ENCODE measurements around the gene CA5A.
A peak's percentile ranks its signal among the peaks of the same experiment; 100 is the strongest.
"Not testable (repeated sequence)": the region's sequence is repeated elsewhere in the genome, so short reads cannot be mapped to it uniquely, and the experiment has no call there.

CA5A gene

GRCh38 chr16:87945351-87946042, 9.2 kb upstream of the CA5A start:
- peak; percentile 56 for ATAC-seq
- Mint-ChIP-seq H3K27ac (no peak overlapping the region), H3K4me3 (no peak overlapping the region), H3K36me3 (peaks cover 3% of the 10 kb centered on the region), H3K4me1 (peaks cover 6% of the 10 kb centered on the region), H3K9me3 (no peaks in the 10 kb centered on the region)
- no peak for DNase-seq (ENCODE audit: low spot score in 2 of 2)

GRCh38 chr16:87942680-87943079, 6.4 kb upstream of the CA5A start:
- H3K4me3 Mint-ChIP-seq = no peak overlapping the region

GRCh38 chr16:87939562-87940423, 3.5 kb upstream of the CA5A start:
- DNase-seq (ENCODE audit: low spot score in 2 of 2) (no peak), ATAC-seq (no peak)
- Mint-ChIP-seq H3K36me3 (no peaks in the 10 kb centered on the region), H3K27ac (no peak overlapping the region), H3K9me3 (peaks cover 4% of the 10 kb centered on the region), H3K4me3 (no peak overlapping the region), H3K4me1 (peaks cover 6% of the 10 kb centered on the region)

More at GRCh38 chr16:87942680-87943079, 6.4 kb upstream of the CA5A start:
- Mint-ChIP-seq H3K4me1 (peaks cover 7% of the 10 kb centered on the region), H3K36me3 (no peaks in the 10 kb centered on the region), H3K27ac (no peak overlapping the region), H3K9me3 (peaks cover 4% of the 10 kb centered on the region)
- ATAC-seq = no peak
- DNase-seq (ENCODE audit: low spot score in 2 of 2) = no peak

- no peak overlapping the region for H3K27ac Mint-ChIP-seq
- H3K4me1 Mint-ChIP-seq = peaks cover 6% of the 10 kb centered on the region
- ATAC-seq (peak; percentile 65), DNase-seq (ENCODE audit: low spot score in 2 of 2) (no peak)
- H3K9me3 Mint-ChIP-seq = peaks cover 4% of the 10 kb centered on the region
- no peak overlapping the region for H3K4me3 Mint-ChIP-seq
- H3K36me3 Mint-ChIP-seq = no peaks in the 10 kb centered on the region
These were observed 2.2 kb upstream of the CA5A start for GRCh38 chr16:87938412-87938949.

- not testable (repeated sequence) for ATAC-seq; H3K4me1 Mint-ChIP-seq; H3K36me3 Mint-ChIP-seq; H3K27ac Mint-ChIP-seq; DNase-seq (ENCODE audit: low spot score in 2 of 2); H3K4me3 Mint-ChIP-seq; H3K9me3 Mint-ChIP-seq
These were observed 858 bp upstream of the CA5A start for GRCh38 chr16:87937231-87937542.

- DNase-seq (ENCODE audit: low spot score in 2 of 2); H3K27ac Mint-ChIP-seq; H3K4me1 Mint-ChIP-seq; H3K9me3 Mint-ChIP-seq; H3K36me3 Mint-ChIP-seq; ATAC-seq; H3K4me3 Mint-ChIP-seq: not testable (repeated sequence)
These were observed 334 bp downstream of the CA5A start for GRCh38 chr16:87936016-87936374.

GRCh38 chr16:87934752-87935425, 1.4 kb downstream of the CA5A start:
- not testable (repeated sequence) for ATAC-seq, H3K27ac Mint-ChIP-seq

GRCh38 chr16:87933140-87933495, 3.2 kb downstream of the CA5A start:
- ATAC-seq = no peak
- Mint-ChIP-seq H3K4me1 (no peaks in the 10 kb centered on the region), H3K27ac (no peak overlapping the region), H3K36me3 (no peaks in the 10 kb centered on the region), H3K4me3 (no peak overlapping the region), H3K9me3 (no peaks in the 10 kb centered on the region)
- DNase-seq (ENCODE audit: low spot score in 2 of 2) = no peak

More at GRCh38 chr16:87934752-87935425, 1.4 kb downstream of the CA5A start:
- H3K4me1 Mint-ChIP-seq; H3K4me3 Mint-ChIP-seq; DNase-seq (ENCODE audit: low spot score in 2 of 2); H3K9me3 Mint-ChIP-seq; H3K36me3 Mint-ChIP-seq: not testable (repeated sequence)

GRCh38 chr16:87932475-87933139, 3.7 kb downstream of the CA5A start:
- H3K27ac Mint-ChIP-seq; H3K4me1 Mint-ChIP-seq; H3K9me3 Mint-ChIP-seq; H3K4me3 Mint-ChIP-seq; H3K36me3 Mint-ChIP-seq; DNase-seq (ENCODE audit: low spot score in 2 of 2); ATAC-seq: not testable (repeated sequence)

- no peak overlapping the region for H3K4me3 Mint-ChIP-seq
- DNase-seq (ENCODE audit: low spot score in 2 of 2) = no peak
- no peaks in the 10 kb centered on the region for H3K36me3 Mint-ChIP-seq
- H3K9me3 Mint-ChIP-seq = no peaks in the 10 kb centered on the region
- peak; percentile 70 for ATAC-seq
- peaks cover 5% of the 10 kb centered on the region for H3K4me1 Mint-ChIP-seq
- no peak overlapping the region for H3K27ac Mint-ChIP-seq
These were observed 4.8 kb downstream of the CA5A start for GRCh38 chr16:87931504-87931903.

GRCh38 chr16:87930456-87930855, 5.9 kb downstream of the CA5A start:
- ATAC-seq (peak; percentile 48), DNase-seq (ENCODE audit: low spot score in 2 of 2) (no peak)
- H3K36me3 Mint-ChIP-seq = no peaks in the 10 kb centered on the region
- H3K4me3 Mint-ChIP-seq = no peak overlapping the region
- no peak overlapping the region for H3K27ac Mint-ChIP-seq
- no peaks in the 10 kb centered on the region for H3K9me3 Mint-ChIP-seq
- peaks cover 10% of the 10 kb centered on the region for H3K4me1 Mint-ChIP-seq

GRCh38 chr16:87929986-87930385, 6.3 kb downstream of the CA5A start:
- Mint-ChIP-seq H3K36me3 (no peaks in the 10 kb centered on the region), H3K4me3 (no peak overlapping the region), H3K4me1 (peaks cover 10% of the 10 kb centered on the region), H3K27ac (no peak overlapping the region), H3K9me3 (no peaks in the 10 kb centered on the region)
- ATAC-seq (no peak), DNase-seq (ENCODE audit: low spot score in 2 of 2) (no peak)

- H3K4me1 Mint-ChIP-seq = peaks cover 10% of the 10 kb centered on the region
- ATAC-seq = no peak
- no peaks in the 10 kb centered on the region for H3K9me3 Mint-ChIP-seq
- DNase-seq (ENCODE audit: low spot score in 2 of 2) = no peak
- no peak overlapping the region for H3K27ac Mint-ChIP-seq
- H3K4me3 Mint-ChIP-seq = no peak overlapping the region
- H3K36me3 Mint-ChIP-seq = no peaks in the 10 kb centered on the region
These were observed 9.2 kb downstream of the CA5A start for GRCh38 chr16:87927195-87927562.

- H3K4me1 Mint-ChIP-seq = peaks cover 10% of the 10 kb centered on the region
- no peaks in the 10 kb centered on the region for H3K36me3 Mint-ChIP-seq
- peak; percentile 48 for ATAC-seq
- no peak overlapping the region for H3K4me3 Mint-ChIP-seq
- no peak overlapping the region for H3K27ac Mint-ChIP-seq
- DNase-seq (ENCODE audit: low spot score in 2 of 2) = no peak
- H3K9me3 Mint-ChIP-seq = no peaks in the 10 kb centered on the region
These were observed 9.8 kb downstream of the CA5A start for GRCh38 chr16:87926246-87927194.

Data from stimulated activated effector memory CD8-positive, alpha-beta T cell treated with anti-CD3 and anti-CD28 coated beads, Interleukin-12 subunit alpha, Interleukin-12 subunit beta, amount 100 ng/mL, for 72 hours (primary cell).